Measurements from ENCODE around the gene ZDHHC12.

The ZDHHC12 gene

DNA sequence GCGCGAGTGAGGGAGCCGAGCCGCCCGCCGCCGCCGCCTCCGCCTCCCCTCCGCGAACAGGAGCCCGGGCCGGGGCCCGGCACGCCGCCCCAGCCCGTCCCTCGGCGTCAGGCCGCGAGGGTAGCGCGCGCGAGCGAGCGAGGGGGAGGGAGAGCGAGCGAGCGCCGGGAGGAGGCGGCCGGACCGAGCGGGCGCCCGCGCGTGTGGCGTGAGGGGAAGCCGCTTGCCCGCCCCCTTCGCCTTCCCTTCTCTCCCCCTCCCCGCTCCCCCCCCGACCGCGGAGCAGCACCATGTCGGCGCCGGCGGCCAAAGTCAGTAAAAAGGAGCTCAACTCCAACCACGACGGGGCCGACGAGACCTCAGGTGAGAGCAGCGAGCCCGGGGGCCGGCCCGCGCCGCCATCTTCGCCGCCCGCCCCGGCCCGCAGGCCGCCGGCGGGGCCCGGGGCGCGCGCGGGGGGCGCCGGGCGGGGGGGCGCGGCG lies 34.6 kb downstream of the ZDHHC12 start:
- in situ Hi-C loops (cut with HindIII; ENCODE audit: low sequenced_read_pairs): no loop called here

DNA sequence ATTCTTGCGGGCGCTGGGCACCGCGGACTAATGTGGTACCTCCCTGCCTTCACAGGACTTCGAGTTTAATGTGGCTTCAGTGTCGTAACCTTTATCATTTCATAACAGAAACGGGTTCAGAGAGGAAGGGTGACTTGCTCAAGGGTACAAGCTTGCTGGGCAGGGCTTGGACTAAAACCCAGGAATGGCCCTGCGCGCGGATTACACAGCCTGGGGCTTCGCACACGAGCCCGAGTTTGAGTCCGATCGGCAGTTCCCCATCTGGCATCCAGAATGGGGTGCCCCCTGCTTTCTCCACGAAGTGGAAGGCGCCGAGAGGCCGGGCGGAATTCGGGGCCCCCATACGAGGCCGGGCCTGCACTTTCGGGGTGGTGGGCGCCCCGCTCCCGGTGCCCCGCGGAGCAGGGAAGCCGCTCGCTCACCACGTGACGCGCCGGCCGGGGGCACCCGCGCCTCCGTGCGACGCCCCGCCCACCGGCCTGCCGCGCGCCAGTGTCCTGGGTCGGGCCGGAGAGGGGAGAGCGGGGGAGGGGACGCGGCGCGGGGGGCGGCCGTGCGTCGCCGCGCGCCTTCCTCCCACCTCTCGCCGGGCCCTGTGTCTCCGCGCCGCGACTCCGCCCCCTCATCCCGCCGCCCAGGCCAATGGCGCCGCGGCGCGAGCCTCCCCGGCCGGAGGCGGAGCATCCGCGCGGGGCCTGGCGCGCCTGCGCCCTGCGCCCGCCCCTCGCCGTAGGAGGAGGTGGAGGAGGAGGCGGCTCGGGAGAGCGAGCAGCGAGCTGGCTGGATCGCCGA lies 35.2 kb downstream of the ZDHHC12 start, which contains the start of gene SET:
Gene SET, plus strand, starts transcription at position 722 of the 792 bp plus-strand sequence. CDS start 361 bp downstream, outside the sequence.
- in situ Hi-C loops (cut with HindIII; ENCODE audit: low sequenced_read_pairs): no loop called here

DNA sequence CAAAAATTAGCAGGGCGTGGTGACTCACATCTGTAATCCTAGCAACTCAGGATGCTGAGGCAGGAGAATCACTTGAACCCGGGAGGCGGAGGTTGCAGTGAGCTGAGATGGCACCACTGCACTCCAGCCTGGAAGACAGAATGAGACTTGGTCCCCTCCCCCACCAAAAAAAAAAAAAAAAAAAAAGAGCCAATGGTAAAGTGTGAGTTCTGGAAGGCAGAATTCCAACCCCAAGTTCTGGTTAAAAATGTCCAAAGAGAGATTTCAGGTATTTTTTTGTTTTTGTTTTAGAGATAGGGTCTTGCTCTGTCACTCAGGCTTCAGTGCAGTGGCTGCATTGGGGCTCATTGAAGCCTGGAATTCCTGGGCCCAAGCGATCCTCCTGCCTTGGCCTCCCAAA lies 36.5 kb downstream of the ZDHHC12 start:
- in situ Hi-C loops (cut with HindIII; ENCODE audit: low sequenced_read_pairs): no loop called here

DNA sequence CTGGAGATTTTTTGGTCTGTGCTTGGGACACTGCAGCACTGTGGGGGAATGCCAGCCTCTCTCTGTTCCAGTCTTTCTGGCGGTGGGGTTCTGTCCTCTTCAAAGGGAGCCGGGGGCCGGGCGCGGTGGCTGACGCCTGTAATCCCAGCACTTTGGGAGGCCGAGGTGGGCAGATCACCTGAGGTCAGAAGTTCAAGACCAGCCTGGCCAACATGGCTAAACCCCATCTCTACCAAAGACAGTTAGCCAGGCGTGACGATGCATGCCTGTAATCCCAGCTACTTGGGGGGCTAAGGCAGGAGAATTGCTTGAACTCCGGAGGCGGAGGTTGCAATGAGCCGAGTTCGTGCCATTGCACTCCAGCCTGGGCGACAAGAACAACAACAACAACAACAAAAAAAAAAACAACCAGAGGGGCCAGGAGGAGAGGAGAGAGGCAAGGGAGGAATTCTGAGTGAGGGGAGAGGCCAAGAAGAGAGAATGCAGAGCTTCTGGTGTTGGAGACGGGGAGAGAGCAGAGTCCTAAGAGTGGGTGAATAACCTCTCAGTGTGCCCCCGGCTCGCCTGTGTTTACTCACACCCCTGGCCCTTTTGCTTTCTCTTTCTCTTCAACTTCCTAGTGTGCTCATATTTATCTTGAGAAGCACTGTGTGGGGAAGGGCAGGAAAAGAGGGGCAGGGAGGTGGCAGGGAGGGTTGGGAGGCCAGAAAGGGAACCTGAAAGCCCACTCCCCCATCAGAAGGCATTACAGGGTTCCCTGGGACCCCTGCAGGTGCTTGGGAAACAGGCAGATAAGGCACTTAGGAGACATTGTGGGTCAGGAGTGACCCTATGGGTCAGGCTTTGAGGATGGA lies 38.1 kb downstream of the ZDHHC12 start:
- in situ Hi-C loops (cut with HindIII; ENCODE audit: low sequenced_read_pairs): no loop called here

DNA sequence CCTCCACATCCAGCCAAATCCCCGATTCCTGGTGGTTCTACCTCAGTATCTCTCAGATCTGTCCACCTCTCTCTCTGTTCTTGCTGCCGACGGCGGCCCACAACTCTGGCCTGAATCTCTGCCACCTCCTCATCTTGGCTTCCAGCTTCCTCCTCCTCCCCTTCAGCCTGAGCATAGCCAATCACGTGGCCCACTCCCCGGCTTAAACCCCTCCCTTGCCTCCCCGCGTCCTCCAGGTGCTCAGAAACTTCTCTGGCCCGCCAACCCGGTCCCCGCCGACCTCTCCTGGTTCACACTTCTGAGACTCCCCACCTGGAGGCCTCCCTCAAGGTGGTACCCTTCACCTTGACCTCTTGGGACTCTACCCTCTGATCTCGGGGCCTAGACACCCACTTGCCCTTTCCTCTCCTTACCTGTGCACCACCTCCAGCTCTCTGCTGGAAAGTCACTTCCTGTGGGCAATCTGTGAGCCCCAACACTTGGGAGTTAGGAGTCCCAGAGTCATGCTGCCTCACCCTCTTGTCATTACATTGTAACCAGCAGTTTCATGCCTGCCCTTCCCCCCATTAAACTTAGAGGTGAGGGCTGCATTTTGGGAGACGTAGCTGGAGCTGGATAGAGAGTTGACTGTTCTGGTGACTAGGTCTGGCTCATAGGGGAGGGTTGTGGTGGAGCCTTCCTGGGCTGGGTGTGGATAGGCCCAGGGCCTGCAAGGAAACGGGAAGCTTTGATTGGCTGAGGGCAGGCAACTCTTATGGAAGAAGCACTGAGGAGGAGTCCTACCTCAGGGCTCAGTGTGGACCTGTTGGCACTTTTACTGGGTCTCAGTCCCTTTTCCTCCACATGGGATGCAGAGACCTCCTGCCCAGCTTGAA lies 39.4 kb downstream of the ZDHHC12 start:
- in situ Hi-C loops (cut with HindIII; ENCODE audit: low sequenced_read_pairs): no loop called here

DNA sequence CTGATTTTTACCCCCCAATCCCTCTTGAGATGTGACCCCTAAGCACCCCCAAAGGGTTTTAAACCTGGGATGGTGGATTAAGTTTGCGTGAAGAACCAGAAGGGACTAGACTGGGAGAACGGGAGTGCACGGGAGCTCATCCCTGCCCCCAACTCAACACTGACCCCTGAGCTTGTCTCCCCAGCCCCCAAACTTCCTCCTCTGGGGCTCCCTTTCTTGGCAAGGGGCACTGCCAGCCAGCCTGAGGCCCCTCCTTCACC lies 39.9 kb downstream of the ZDHHC12 start:
- in situ Hi-C loops (cut with HindIII; ENCODE audit: low sequenced_read_pairs): no loop called here

DNA sequence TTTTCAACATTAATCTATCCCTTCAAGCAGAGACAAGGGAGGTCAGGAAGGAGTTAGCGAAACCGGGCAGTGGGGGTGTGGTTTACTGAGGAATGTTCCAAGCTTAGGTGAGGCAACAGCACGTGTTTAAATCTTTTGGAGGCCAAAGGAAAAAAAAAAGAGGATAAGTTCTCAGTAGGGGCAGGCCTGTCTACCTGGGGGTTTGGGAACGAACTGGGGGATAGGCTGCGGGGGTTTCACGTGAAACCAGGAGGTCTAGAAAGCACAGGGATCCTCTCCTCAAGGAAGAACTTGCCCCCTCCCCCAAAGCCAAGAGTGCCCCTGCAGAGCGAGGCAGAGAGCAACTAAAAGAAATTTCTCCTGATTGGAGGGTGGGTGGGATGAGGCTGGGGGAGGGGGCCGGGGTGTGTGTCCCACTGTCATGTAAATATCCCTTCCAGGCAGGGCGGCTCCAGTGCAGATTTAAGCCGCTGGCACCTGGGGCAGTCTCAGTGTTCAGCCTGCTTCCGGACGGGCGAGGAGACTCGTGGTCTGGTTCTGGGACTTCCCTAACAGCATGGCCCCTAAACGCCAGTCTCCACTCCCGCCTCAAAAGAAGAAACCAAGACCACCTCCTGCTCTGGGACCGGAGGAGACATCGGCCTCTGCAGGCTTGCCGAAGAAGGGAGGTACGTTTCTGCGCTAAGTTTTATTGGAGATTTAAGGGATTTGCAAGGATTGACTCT lies 40.4 kb downstream of the ZDHHC12 start:
- in situ Hi-C loops (cut with HindIII; ENCODE audit: low sequenced_read_pairs): no loop called here

DNA sequence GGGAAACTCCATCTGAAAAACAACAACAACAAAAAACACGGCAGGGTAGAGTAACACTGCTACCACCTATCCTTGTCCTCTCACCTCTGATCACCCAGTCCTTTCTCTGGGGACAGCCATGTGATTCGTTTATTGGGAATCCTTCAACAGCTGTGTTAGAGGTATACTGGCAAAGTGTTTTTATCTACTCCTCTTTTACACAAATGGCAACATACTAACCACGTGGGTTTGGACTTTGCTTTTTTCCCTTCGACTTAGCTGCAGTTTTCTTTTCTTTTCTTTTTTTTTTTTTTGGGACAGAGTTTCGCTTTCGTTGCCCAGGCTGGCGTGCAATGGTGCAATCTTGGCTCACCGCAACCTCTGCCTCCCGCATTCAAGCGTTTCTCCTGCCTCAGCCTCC lies 46.1 kb downstream of the ZDHHC12 start:
- in situ Hi-C loops (cut with HindIII; ENCODE audit: low sequenced_read_pairs): no loop called here

DNA sequence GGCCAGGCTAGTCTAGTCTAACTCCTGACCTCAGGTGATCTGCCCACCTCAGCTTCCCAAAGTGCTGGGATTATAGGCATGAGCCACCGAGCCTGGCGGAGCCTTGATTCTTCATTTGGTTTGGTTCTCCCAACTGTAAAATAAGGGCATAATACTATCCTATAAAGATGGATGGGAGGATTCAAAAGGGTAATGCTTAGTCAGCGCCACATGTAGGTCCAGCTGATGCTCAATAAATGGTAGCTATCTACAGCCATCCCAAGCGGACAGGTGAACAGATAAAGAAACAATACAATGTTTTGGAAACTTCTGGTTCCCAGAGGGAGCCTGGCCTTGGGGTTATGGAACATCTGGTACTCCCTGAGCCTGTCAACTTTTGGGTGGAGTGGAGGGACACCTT lies 48.5 kb downstream of the ZDHHC12 start:
- in situ Hi-C loops (cut with HindIII; ENCODE audit: low sequenced_read_pairs): no loop called here
